ENCODE measurements around the gene PMEPA1. TPM values are rescaled to one million over a fixed set of nuclear protein-coding genes. Genes with fewer than 3 reads are reported as not detected.

Gene PMEPA1
- total and polyA plus RNA-seq, 2 donors (not counting 3 experiments of a cell fraction or from before 2014, with no cell fraction given): 31.6 to 33.2 TPM

GRCh38 chr20:57652606-57653545 is 56.9 kb downstream of the PMEPA1 start:
- ChIA-PET POLR2A (no interaction called here), CTCF (interaction anchor here (0.9 to 4.5 kb wide), 9 partner anchors 13 to 527 kb away, joined by 3 to 89 read pairs (median 10); no protein-coding TSS in a partner anchor)
- FAIRE-seq (no peak), DNase-seq (ENCODE audit: low read depth, low spot score) (no peak)
- peaks cover 3 to 24% of the 10 kb centered on the region in 2 experiments for H3K36me3 ChIP-seq (ENCODE audit: control insufficient read depth in 2 of 2, extremely low read depth in 1 of 2, insufficient read depth in 2 of 2, low read length in 2 of 2)
- H2AFZ ChIP-seq (ENCODE audit: low read depth, low read length): no peak overlapping the region
- H3K4me1 ChIP-seq (ENCODE audit: control insufficient read depth, extremely low read depth, insufficient read depth, low read length): no peaks in the 10 kb centered on the region
- H3K4me2 ChIP-seq (ENCODE audit: insufficient read depth, low read length): no peak overlapping the region
- no peak overlapping the region for H3K4me3 ChIP-seq (replicated peaks in 1 of 3; ENCODE audit: insufficient read depth in 1 of 3, low read depth in 1 of 3, low read length in 3 of 3)
- H3K9ac ChIP-seq (replicated peaks; ENCODE audit: extremely low read depth, insufficient read depth, low read length): no peak overlapping the region
- H4K20me1 ChIP-seq (replicated peaks; ENCODE audit: control insufficient read depth, extremely low read depth, insufficient read depth, low read length): no peaks in the 10 kb centered on the region
- H3K9me1 ChIP-seq (replicated peaks; ENCODE audit: control insufficient read depth, extremely low read depth, insufficient read depth, low read length): no peaks in the 10 kb centered on the region
- dilution Hi-C loops (cut with MboI; ENCODE audit: extremely low pct_ligation_motif_present, low sequenced_read_pairs) (no loop called here), intact Hi-C loops (cut with micrococcal nuclease) (loop anchor here (10.0 kb wide), 1 partner anchor 212 kb away; no protein-coding TSS in a partner anchor)
- H3K79me2 ChIP-seq (ENCODE audit: control insufficient read depth, insufficient read depth, low read length): no peaks in the 10 kb centered on the region
- H3K27ac ChIP-seq (ENCODE audit: insufficient read depth, low read depth, low read length): no peak overlapping the region
- BruUV-seq (replicated peaks): no TSS peak
- no peaks in the 10 kb centered on the region for H3K27me3 ChIP-seq (ENCODE audit: control insufficient read depth in 2 of 2, insufficient read depth in 2 of 2, low read length in 2 of 2)
- no peaks in the 10 kb centered on the region for H3K9me3 ChIP-seq (replicated peaks; ENCODE audit: control insufficient read depth, insufficient read depth, low read length)
- no peak for TF ChIP-seq MYC (IDR thresholded peaks at IDR 0.05; ENCODE audit: low read depth, low read length)

DNA sequence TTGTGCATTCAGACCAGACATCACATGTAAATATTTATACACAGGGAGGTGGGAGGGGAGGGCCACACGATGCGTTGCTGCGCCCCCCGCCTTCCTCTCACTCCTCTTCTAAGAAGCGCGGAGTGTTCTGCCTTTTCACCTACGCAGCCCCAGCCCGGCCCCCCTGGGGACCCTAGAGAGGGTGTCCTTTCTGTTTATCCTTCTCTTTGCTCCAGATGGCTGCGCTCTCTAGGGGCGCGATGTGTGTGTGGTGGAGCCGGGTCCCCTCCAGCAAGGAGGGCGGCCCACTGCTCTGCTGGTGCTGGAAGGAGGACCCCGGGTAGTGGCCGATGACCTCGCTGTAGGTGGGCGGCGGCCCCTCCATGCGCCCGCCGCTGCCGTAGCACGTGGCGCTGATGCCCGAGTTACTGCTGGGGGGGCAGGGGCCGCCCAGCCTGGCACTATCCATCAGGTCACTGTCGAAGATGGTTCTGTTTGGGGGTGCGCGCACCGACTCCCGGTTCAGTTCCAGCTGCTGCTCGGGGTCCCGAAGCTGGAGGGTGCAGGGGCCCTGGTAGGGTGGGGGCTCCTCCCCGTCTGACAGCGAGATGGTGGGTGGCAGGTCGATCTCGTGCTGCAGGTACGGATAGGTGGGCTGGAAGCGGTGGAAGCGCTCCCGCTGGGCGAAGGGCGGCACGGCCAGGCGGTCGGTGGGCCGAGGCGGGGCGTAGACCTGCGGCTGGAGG is 57.8 kb downstream of the PMEPA1 start:
- ChIA-PET POLR2A (no interaction called here), CTCF (interaction anchor here (1.0 to 1.1 kb wide), 3 partner anchors 14 to 436 kb away, joined by 3 read pairs; no protein-coding TSS in a partner anchor)
- dilution Hi-C loops (cut with MboI; ENCODE audit: extremely low pct_ligation_motif_present, low sequenced_read_pairs): no loop called here
- Histone ChIP-seq H4K20me1 (replicated peaks; ENCODE audit: control insufficient read depth, extremely low read depth, insufficient read depth, low read length) (no peaks in the 10 kb centered on the region), H3K4me2 (ENCODE audit: insufficient read depth, low read length) (no peak overlapping the region), H3K9me3 (replicated peaks; ENCODE audit: control insufficient read depth, insufficient read depth, low read length) (no peaks in the 10 kb centered on the region), H3K36me3 (ENCODE audit: control insufficient read depth in 2 of 2, extremely low read depth in 1 of 2, insufficient read depth in 2 of 2, low read length in 2 of 2) (peaks cover 3 to 21% of the 10 kb centered on the region in 2 experiments), H3K4me3 (replicated peaks in 1 of 3; ENCODE audit: insufficient read depth in 1 of 3, low read depth in 1 of 3, low read length in 3 of 3) (no peak overlapping the region), H3K9me1 (replicated peaks; ENCODE audit: control insufficient read depth, extremely low read depth, insufficient read depth, low read length) (no peaks in the 10 kb centered on the region), H2AFZ (ENCODE audit: low read depth, low read length) (no peak overlapping the region), H3K27me3 (ENCODE audit: control insufficient read depth in 2 of 2, insufficient read depth in 2 of 2, low read length in 2 of 2) (no peaks in the 10 kb centered on the region), H3K9ac (replicated peaks; ENCODE audit: extremely low read depth, insufficient read depth, low read length) (no peak overlapping the region), H3K4me1 (ENCODE audit: control insufficient read depth, extremely low read depth, insufficient read depth, low read length) (no peaks in the 10 kb centered on the region), H3K79me2 (ENCODE audit: control insufficient read depth, insufficient read depth, low read length) (no peaks in the 10 kb centered on the region), H3K27ac (ENCODE audit: insufficient read depth, low read depth, low read length) (no peak overlapping the region)
- FAIRE-seq (no peak), DNase-seq (ENCODE audit: low read depth, low spot score) (no peak)
- TF ChIP-seq MYC (IDR thresholded peaks at IDR 0.05; ENCODE audit: low read depth, low read length) (no peak), MAX (IDR thresholded peaks at IDR 0.05; ENCODE audit: insufficient read depth, insufficient read length) (no peak), JUN (IDR thresholded peaks at IDR 0.05; ENCODE audit: borderline replicate concordance, insufficient read depth, insufficient read length, low read depth) (no peak), POLR2AphosphoS5 (IDR thresholded peaks at IDR 0.05; ENCODE audit: insufficient read depth, low read depth, low read length) (no peak), GATA2 (IDR thresholded peaks at IDR 0.05; ENCODE audit: insufficient read depth, insufficient read length, low read depth, low read length) (no peak), EZH2 (IDR thresholded peaks at IDR 0.05; ENCODE audit: borderline replicate concordance, low read depth, low read length, severe bottlenecking) (no peak), POLR2A (IDR thresholded peaks at IDR 0.05; ENCODE audit: low read depth, low read length) (no peak), FOS (IDR thresholded peaks at IDR 0.05; ENCODE audit: borderline replicate concordance, insufficient read depth, low read length) (no peak)
- TF ChIP-seq, protein P1, sequence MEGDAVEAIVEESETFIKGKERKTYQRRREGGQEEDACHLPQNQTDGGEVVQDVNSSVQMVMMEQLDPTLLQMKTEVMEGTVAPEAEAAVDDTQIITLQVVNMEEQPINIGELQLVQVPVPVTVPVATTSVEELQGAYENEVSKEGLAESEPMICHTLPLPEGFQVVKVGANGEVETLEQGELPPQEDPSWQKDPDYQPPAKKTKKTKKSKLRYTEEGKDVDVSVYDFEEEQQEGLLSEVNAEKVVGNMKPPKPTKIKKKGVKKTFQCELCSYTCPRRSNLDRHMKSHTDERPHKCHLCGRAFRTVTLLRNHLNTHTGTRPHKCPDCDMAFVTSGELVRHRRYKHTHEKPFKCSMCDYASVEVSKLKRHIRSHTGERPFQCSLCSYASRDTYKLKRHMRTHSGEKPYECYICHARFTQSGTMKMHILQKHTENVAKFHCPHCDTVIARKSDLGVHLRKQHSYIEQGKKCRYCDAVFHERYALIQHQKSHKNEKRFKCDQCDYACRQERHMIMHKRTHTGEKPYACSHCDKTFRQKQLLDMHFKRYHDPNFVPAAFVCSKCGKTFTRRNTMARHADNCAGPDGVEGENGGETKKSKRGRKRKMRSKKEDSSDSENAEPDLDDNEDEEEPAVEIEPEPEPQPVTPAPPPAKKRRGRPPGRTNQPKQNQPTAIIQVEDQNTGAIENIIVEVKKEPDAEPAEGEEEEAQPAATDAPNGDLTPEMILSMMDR (IDR thresholded peaks at IDR 0.05; ENCODE audit: extremely low read depth in 1 of 2, insufficient read depth in 1 of 2, low read depth in 1 of 2, low read length in 2 of 2): no peak
- intact Hi-C loops (cut with micrococcal nuclease): loop anchor here (10.0 kb wide), 1 partner anchor 213 kb away; no protein-coding TSS in a partner anchor
- BruUV-seq (replicated peaks): no TSS peak

All from endothelial cell of umbilical vein (primary cell).